GM18507 (cell line): Measurements from ENCODE around the gene CANT1.

Experiments
- DNase-seq: peaks from one replicate; pipeline ENCODE4 v3.0.0; 2011; ENCODE audit warnings: low read depth; ENCODE audit not compliant: insufficient read length; ENCODE audit errors: extremely low spot score
- FAIRE-seq: peaks from 2 replicates; lab custom pipeline; 2011; peaks lifted over from hg19 to GRCh38; lab: Jason Lieb, UNC

CANT1 gene

GRCh38 chr17:79014158-79014758 lies 4.7 kb upstream of the CANT1 start:
- DNase-seq, result no peak
- FAIRE-seq, result no peak

- FAIRE-seq, result no peak
- DNase-seq, result no peak
Observed at GRCh38 chr17:79012563-79013134, 3.1 kb upstream of the CANT1 start.

GRCh38 chr17:79011451-79012147 lies 2.0 kb upstream of the CANT1 start:
- DNase-seq (no peak), FAIRE-seq (no peak)

- DNase-seq, result no peak
- no peak for FAIRE-seq
Observed at GRCh38 chr17:79010304-79010646, 711 bp upstream of the CANT1 start.

- DNase-seq, result no peak
- FAIRE-seq, result no peak
Observed at GRCh38 chr17:79008666-79009387, 737 bp downstream of the CANT1 start.

GRCh38 chr17:79007504-79008381 lies 1.8 kb downstream of the CANT1 start:
- FAIRE-seq (no peak), DNase-seq (no peak)

GRCh38 chr17:79006794-79007503 lies 2.6 kb downstream of the CANT1 start:
- DNase-seq (no peak), FAIRE-seq (no peak)

GRCh38 chr17:79006046-79006445 lies 3.5 kb downstream of the CANT1 start:
- DNase-seq (no peak), FAIRE-seq (no peak)

GRCh38 chr17:79005063-79005861 lies 4.3 kb downstream of the CANT1 start:
- FAIRE-seq (no peak), DNase-seq (no peak)

- DNase-seq, result no peak
- no peak for FAIRE-seq
Observed at GRCh38 chr17:79003661-79004411, 5.7 kb downstream of the CANT1 start.

- DNase-seq, result no peak
- FAIRE-seq, result no peak
Observed at GRCh38 chr17:79002796-79003593, 6.6 kb downstream of the CANT1 start.

GRCh38 chr17:79002291-79002690 lies 7.3 kb downstream of the CANT1 start:
- FAIRE-seq (no peak), DNase-seq (no peak)

GRCh38 chr17:79001190-79002020 lies 8.2 kb downstream of the CANT1 start:
- FAIRE-seq (no peak), DNase-seq (no peak)

GRCh38 chr17:79000396-79001189 lies 9.0 kb downstream of the CANT1 start:
- FAIRE-seq, result no peak
- DNase-seq, result no peak

- no peak for FAIRE-seq
- no peak for DNase-seq
Observed at GRCh38 chr17:78999947-79000395, 9.6 kb downstream of the CANT1 start.
